Ovary (tissue), 9 donors: ENCODE measurements around the gene FGF9. TPM values are rescaled to one million over a fixed set of nuclear protein-coding genes. Genes with fewer than 3 reads are reported as not detected.

Experiments used
- DNase-seq, 5 donors: peaks; one replicate each; pipeline ENCODE4 v3.0.0-alpha.2; 2019 to 2020
- H3K27ac ChIP-seq, 2 donors: fragments of 200-600 bp; one replicate each; pipeline versions ENCODE4 v1.5.1 to v1.8.0; 2019 to 2022
- H3K27me3 ChIP-seq: fragments of 200-600 bp; one replicate; pipeline ENCODE4 v1.8.0; 2022
- H3K36me3 ChIP-seq: fragments of 200-600 bp; sonication (generic); one replicate; pipeline ENCODE4 v1.5.1; 2019
- H3K4me1 ChIP-seq: one replicate; pipeline ENCODE4 v1.8.1; 2013; ENCODE audit warnings: mild to moderate bottlenecking, moderate library complexity; ENCODE audit not compliant: insufficient read depth
- H3K4me3 ChIP-seq: fragments of 200-600 bp; sonication (generic); one replicate; pipeline ENCODE4 v1.5.1; 2017
- H3K9me3 ChIP-seq, 2 donors: fragments of 200-600 bp in 1 of 2; sonication (generic) in 1 of 2; one replicate each; pipeline versions ENCODE4 v1.5.1 to v1.8.1; 2013 to 2019; ENCODE audit warnings: mild to moderate bottlenecking in 1 of 2, moderate library complexity in 1 of 2
- EP300 ChIP-seq: sonication (generic); formaldehyde crosslinking; IDR thresholded peaks from one replicate; pipeline ENCODE4 v1.6.1; 2017; ENCODE audit warnings: antibody characterized with exemption
- POLR2A ChIP-seq: fragments of 450-650 bp; IDR thresholded peaks from one replicate; pipeline ENCODE4 v1.6.1; 2017; ENCODE audit warnings: antibody characterized with exemption, mild to moderate bottlenecking, moderate library complexity
- WGBS, 3 donors: extraction: QIAGEN DNeasy Blood & Tissue Kit in 1 of 3; methylation state at CpG; one replicate each; pipeline versions ENCODE4 v1.1.5 to v1.1.7; 2013 to 2017; 5-methylcytosine and 5-hydroxymethylcytosine counted together
- intact Hi-C, 4 donors: fragments of 100-400 bp; cut with DNase I; formaldehyde crosslinking; loops; one replicate each; pipeline versions ENCODE4 v1.11.0 to v1.15.1; 2022 to 2023
- polyA plus RNA-seq, 2 donors: library from polyadenylated mRNA; stranded (reverse); fragments of 200-250 nt in 1 of 2; fragments of 350-450 nt in 1 of 2; fragmentation: Illumina TruSeq in 1 of 2; extraction: RNeasy Lipid Tissue Mini Kit (QIAGEN cat#74804) in 1 of 2; gene quantifications; one replicate each; pipeline ENCODE4 v1.2.3, GENCODE V29; 2013 to 2014
- total RNA-seq, 7 donors: library from RNA; depleted of rRNA in 2 of 7; stranded (reverse); fragments of >200 nt in 2 of 7; fragmentation: NEBNext Ultra II Directional in 3 of 7; extraction: Animal tissue kit (Norgen Biotek cat#: 25700) in 3 of 7; gene quantifications; one replicate each; pipeline versions ENCODE4 v1.1.0 to v1.2.4, GENCODE V29; 2016 to 2023
- TF ChIP-seq, protein P1 (sequence below), 3 donors: fragments of 450-650 bp in 2 of 3; fragments of 200-600 bp in 1 of 3; IDR thresholded peaks; one replicate each; pipeline versions ENCODE4 v1.5.1 to v1.8.0; 2016 to 2022; ENCODE audit warnings: antibody characterized with exemption in 3 of 3, mild to moderate bottlenecking in 1 of 3
- donor health status: DM: no; HTN: no; CAD: no; lungs with moderate emphysema.
- donor health status: DM: no; HTN: no; CAD: no.
- donor health status: Bipolar disorder and iron deficiency.
- donor health status: DM: yes; HTN: yes; CAD: no.
- donor health status: DM: no; HTN: no; CAD: no.
- donor health status: DM: yes; HTN: yes; CAD: no.

FGF9 gene
- total and polyA plus RNA-seq, 9 donors, result 0.15 to 2.8 (median 0.81) TPM

DNA sequence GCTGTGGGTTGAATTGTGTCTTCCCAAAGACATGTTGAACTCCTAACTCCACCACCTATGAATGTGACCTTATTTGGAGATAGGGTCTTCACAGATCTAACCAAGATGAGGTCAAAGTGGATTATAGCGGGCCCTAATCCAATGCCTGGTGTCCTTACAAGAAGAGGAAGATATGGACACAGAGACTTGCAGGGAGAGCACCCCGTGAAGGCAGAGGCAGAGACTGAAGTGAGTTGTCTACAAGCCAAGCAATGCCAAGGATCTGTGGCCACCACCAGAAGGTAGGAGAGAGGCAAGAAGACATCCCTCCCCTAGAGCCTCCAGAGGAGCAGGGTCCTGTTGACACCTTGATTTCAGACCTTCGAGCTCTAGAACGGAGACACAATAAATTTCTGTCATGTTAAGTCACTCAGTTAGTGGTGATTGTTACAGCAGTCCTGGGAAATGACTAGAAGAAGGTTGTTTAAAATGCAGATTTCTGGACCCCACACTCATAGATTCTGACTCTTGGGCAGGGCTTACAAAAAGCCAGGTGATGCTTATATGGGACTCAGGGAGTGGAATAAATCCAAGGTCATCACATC, 70.6 kb downstream of the FGF9 start:
- TF ChIP-seq, protein P1, sequence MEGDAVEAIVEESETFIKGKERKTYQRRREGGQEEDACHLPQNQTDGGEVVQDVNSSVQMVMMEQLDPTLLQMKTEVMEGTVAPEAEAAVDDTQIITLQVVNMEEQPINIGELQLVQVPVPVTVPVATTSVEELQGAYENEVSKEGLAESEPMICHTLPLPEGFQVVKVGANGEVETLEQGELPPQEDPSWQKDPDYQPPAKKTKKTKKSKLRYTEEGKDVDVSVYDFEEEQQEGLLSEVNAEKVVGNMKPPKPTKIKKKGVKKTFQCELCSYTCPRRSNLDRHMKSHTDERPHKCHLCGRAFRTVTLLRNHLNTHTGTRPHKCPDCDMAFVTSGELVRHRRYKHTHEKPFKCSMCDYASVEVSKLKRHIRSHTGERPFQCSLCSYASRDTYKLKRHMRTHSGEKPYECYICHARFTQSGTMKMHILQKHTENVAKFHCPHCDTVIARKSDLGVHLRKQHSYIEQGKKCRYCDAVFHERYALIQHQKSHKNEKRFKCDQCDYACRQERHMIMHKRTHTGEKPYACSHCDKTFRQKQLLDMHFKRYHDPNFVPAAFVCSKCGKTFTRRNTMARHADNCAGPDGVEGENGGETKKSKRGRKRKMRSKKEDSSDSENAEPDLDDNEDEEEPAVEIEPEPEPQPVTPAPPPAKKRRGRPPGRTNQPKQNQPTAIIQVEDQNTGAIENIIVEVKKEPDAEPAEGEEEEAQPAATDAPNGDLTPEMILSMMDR (IDR thresholded peaks at IDR 0.05), result no peak
- no peak for TF ChIP-seq EP300
- no peak for TF ChIP-seq POLR2A
- Histone ChIP-seq H3K27ac (no peak overlapping the region), H3K4me1 (peaks cover 4% of the 10 kb centered on the region), H3K9me3 (no peaks in the 10 kb centered on the region), H3K27me3 (no peaks in the 10 kb centered on the region), H3K4me3 (no peak overlapping the region), H3K36me3 (no peaks in the 10 kb centered on the region)
- WGBS, 3 donors, result 86 to 97% (median 92%) methylated on average over 4 of the region's 4 CpGs
- no peak for DNase-seq
- intact Hi-C loops, result no loop called here

DNA sequence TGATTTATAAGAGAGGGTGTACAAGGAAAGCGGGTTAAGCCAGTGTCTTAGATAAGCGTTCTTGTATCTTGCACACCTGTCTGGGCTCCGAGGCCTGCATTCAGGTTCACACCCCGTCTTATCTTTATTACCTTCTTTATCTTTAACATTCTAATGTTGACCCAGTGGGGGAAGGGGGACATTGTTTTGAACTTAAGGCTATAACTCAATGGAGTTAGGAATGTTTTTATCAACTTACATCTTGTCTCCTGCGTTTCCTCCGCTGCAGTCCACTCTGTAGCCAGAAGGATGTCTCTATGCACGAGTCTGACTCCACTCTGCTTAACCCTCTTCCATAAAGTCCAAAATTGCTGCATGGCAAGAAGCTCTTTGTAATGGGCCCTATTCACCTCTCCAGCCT, 71.2 kb downstream of the FGF9 start:
- no peak for DNase-seq
- H3K4me3 ChIP-seq, result no peak overlapping the region
- no peaks in the 10 kb centered on the region for H3K27me3 ChIP-seq
- TF ChIP-seq, protein P1 (IDR thresholded peaks at IDR 0.05), result no peak
- TF ChIP-seq EP300, result no peak
- TF ChIP-seq POLR2A, result no peak
- H3K27ac ChIP-seq, result no peak overlapping the region
- no peaks in the 10 kb centered on the region for H3K36me3 ChIP-seq
- no peaks in the 10 kb centered on the region for H3K9me3 ChIP-seq
- intact Hi-C loops, result no loop called here
- H3K4me1 ChIP-seq, result peaks cover 2% of the 10 kb centered on the region
- 68 to 78% (median 75%) methylated on average over 7 of the region's 7 CpGs for WGBS, 3 donors

DNA sequence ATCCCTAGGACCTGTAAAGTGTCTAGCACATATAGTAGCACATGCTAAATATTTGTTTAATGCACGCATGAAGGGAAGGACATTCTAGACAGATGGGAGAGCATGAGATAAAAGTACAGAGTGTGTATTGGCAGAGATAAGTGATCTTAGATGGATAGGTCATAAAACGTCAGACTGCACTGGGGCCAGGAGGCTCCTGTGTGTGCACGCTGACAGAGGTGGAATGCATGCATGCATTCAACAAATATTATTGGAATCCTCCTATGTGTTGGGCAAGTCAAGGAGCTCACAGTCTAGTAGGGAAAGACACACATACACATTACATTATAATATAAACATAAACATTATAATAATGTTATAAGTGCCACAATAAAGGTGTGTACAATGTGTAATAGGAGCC, 73.3 kb downstream of the FGF9 start:
- DNase-seq, result no peak
- no peak overlapping the region for H3K27ac ChIP-seq
- H3K27me3 ChIP-seq, result no peaks in the 10 kb centered on the region
- H3K4me1 ChIP-seq, result peaks cover 2% of the 10 kb centered on the region
- H3K4me3 ChIP-seq, result no peak overlapping the region
- H3K9me3 ChIP-seq, result no peaks in the 10 kb centered on the region
- intact Hi-C loops, result no loop called here
- whole genome bisulfite sequencing, 3 donors, result 24 to 56% (median 41%) methylated on average over 3 of the region's 3 CpGs
- no peaks in the 10 kb centered on the region for H3K36me3 ChIP-seq
- TF ChIP-seq POLR2A (no peak), EP300 (no peak)
- TF ChIP-seq, protein P1 (IDR thresholded peaks at IDR 0.05), result no peak

DNA sequence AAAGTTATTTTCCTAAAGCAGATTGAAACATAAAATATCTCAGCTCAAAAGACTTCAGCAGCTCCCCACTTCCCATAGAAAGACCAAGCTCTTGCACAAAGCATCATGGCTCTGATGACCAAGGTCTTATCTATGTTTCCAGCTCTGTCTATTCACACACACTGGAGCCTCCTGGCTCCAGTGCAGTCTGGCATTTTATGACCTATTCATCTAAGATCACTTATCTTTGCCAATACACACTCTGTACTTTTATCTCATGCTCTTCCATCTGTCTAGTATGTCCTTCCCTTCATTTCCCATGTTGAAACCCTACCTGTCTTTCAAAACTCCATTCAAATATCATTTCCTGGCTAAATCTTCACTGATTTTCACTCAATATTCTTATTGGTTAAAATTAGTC, 74.4 kb downstream of the FGF9 start:
- Histone ChIP-seq H3K36me3 (no peaks in the 10 kb centered on the region), H3K4me1 (no peaks in the 10 kb centered on the region), H3K9me3 (no peaks in the 10 kb centered on the region), H3K4me3 (no peak overlapping the region), H3K27me3 (no peaks in the 10 kb centered on the region), H3K27ac (no peak overlapping the region)
- DNase-seq, result no peak
- TF ChIP-seq, protein P1 (IDR thresholded peaks at IDR 0.05), result no peak
- no peak for TF ChIP-seq POLR2A
- TF ChIP-seq EP300, result no peak
- intact Hi-C loops, result no loop called here
